HG02938 (cell line): ENCODE results near the gene NPAS3.

Experiments
- ATAC-seq: cut with Tn5 transposase; IDR thresholded peaks from one replicate; pipeline ENCODE4 v1.9.1; 2021; ENCODE audit warnings: mild to moderate bottlenecking, moderate library complexity; ENCODE audit not compliant: unreplicated experiment

The NPAS3 gene

GRCh38 chr14:33606591-33606990 lies 667.9 kb downstream of the NPAS3 start:
- no peak for ATAC-seq

- no peak for ATAC-seq
Observed at GRCh38 chr14:33609582-33609981, 670.9 kb downstream of the NPAS3 start.

- no peak for ATAC-seq
Observed at GRCh38 chr14:33610121-33610520, 671.4 kb downstream of the NPAS3 start.

GRCh38 chr14:33611405-33612196 lies 672.9 kb downstream of the NPAS3 start:
- no peak for ATAC-seq

DNA sequence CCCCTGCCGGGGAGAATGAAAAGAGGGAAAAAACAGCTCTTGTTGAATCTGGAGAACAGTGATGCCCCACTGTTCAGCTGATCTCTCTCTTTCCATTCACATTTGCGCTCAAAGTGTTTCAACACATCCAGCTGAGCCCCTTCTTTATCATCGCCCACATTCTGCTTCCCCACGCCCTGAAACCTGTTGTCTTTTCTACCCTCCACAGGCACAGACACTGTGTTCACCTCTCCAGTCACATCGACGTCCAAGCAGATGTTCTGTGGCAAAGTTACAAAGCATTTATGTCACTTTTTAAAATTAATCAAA lies 673.5 kb downstream of the NPAS3 start:
- ATAC-seq, result no peak

DNA sequence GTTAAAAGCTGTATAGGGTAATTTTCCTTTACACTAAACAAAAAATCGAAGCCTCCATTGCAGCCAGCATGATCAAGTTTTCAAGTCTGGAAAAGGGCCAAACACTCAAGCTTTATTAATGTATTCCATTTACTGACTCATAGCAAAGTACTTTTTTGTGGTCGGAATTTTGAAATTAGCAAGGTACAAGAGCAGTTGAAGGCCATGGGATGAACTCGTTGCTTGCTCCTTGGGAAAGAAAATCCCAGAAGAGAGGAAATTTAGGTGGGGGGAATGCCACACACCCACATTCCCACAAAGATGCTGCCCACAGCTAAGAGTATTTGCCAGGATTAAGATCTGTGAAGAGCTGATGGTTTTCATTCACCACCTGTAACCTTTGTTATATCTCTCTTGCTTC lies 678.5 kb downstream of the NPAS3 start:
- no peak for ATAC-seq

- ATAC-seq, result no peak
Observed at GRCh38 chr14:33618361-33619105, 679.9 kb downstream of the NPAS3 start.

GRCh38 chr14:33622496-33622895 lies 683.8 kb downstream of the NPAS3 start:
- ATAC-seq, result no peak

DNA sequence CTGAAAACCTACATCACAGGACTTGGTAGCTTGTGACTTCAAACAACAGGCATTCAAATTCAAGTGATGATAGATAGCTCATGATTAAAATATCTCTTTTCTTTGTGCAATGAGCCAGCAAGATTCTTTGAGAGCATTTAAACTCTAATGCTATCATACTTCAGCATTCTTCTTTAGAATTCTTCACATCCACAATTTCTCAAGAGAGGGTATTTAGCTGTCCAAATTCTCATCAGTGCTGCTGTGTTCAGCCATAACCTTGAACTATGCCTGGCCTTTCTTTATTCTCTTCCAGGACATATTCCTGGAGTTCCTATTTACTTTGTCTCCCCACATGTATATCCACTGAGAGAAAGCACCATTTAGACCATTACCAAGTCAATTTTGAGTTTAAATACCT lies 691.1 kb downstream of the NPAS3 start:
- no peak for ATAC-seq

DNA sequence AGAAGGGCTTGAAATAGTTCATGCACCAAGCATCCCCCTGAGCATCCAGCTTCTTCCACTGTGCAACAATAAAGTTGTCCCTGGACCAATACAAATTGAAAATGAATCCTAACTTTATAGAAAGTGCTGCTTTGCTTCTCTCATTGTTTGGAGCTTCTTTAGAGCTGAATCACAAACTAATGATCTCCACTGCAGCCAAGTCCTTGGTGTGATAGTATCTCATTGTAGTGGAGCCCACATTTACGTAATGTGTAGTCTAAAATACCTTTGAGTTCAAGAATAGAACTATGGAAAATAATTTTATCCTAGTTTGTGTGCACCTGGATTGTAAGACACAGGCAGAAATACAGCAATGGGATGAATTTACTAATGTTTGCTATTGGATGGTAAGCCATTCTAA lies 692.3 kb downstream of the NPAS3 start:
- no peak for ATAC-seq

DNA sequence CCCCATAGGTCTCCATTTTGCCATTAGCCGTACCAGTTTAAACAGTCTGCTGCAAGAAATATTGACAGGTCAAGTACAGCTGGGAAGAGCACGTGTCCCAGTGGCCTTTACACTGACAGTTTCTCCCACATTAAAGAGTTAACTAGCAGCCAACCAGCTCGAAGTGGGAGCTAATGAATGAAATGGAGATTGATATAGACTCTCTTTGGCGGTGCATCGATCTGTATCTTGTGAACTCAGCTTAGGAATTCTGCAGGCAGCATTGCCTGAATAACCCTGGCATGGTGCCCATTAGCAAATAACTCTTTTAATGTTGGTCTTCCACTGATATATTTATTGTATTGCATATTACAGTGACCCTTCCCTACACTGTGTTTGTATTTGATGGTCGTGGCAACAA lies 692.8 kb downstream of the NPAS3 start:
- no peak for ATAC-seq

DNA sequence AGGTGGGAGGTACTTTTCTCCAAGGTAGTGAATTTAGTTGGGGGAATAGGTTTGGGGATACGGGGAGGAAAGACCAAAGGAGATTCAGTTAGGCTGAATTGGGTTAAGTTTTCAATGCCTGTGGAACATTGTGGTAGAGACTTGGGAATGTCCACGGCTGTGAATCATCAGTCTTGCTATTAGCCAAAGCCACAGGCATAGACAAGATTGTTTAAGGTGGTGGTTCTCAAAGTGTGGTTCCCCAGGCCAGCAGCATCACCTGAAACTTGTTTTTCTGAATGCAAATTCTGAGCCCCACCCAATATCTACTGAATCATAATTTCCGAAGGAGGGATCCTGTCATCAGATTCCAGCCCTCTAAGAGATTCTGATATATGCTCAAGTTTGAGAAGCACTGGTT lies 696.0 kb downstream of the NPAS3 start:
- no peak for ATAC-seq

GRCh38 chr14:33636716-33637115 lies 698.0 kb downstream of the NPAS3 start:
- no peak for ATAC-seq

- no peak for ATAC-seq
Observed at GRCh38 chr14:33642080-33642479, 703.4 kb downstream of the NPAS3 start.

DNA sequence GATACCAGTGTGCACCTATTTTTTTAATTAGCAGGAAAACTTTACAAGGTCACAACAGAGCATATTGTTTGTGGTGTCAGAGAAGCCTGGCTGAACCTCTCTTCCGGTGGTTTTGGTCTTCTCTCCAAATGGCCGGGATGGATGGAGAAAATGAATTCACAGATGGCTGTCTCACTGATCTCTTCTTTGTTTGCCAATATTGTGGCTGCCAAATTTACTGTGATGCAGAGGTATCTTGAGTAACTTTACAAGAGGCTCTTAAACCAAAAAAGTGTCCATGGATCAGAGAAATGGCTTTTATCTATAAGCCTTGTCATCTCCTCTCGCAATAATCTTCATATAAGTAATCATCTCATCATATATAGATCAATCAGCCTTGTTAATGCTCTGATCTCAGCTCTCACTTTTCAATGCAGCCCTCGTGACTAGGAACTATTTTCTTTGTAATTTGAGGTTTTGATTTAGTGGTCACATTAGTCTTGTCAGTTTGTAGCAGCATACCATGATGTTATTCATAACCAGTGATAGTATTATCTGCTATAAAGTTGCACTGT lies 704.1 kb downstream of the NPAS3 start:
- ATAC-seq, result no peak

DNA sequence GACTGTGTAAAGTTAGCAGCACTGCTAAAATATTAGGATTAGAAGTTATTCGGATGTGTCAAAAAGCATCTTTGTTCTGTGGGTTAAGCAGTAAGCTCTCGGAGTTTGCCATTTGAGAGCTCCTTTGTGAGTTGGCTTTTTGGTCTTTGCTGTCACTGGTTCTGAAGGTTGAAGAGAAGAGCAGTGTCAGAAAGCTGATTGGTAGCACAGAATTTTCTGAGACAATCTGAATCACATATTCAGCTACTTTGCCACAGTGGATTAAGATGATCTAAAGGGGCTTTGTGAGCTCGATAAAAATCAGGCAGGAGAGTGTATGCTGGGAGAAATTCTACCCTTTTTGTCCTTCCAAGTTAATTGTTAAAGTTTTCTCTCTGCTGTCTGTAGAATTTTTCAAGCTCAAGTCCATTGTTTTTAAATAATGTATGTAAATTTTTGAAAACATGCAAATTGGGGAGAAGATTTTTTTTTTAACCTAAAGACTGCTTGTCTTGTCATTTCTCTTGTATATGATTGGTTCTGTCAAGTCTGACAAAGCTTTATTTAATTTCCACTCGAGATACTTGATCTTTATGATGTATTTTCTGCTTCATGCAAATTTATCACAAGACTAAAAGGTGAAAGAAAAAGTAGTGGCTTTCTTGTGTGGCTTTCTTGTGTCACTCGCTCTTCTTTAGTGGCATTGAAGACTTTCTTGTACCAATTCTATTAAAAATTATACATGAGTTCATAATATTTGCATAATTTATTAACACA lies 704.9 kb downstream of the NPAS3 start:
- no peak for ATAC-seq

DNA sequence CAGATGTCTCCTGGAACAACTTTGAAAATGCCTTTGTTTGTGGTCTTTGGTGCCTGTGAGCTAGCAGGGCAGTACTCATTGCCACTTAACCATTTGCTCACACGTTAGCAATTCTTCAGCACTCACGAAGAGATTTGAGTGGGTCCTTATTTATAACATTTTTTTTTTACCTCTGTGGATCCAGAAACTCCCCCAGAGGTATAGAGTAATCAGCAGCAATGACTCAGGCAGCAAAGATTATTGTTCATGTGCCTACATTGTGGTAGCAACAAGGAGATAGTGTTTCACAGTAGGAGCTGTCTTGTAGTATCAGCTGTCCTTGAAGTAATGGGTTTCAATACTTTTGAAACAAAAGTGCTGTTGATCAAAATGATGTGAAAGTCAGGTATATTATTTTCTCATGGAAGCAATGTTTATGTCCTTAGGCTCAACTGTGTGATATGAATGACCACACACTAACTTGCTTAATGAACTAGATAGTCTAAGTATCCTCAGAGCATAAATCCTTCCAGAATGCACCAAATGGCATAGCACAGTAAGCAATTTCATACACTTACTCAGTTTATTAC lies 708.1 kb downstream of the NPAS3 start:
- no peak for ATAC-seq

DNA sequence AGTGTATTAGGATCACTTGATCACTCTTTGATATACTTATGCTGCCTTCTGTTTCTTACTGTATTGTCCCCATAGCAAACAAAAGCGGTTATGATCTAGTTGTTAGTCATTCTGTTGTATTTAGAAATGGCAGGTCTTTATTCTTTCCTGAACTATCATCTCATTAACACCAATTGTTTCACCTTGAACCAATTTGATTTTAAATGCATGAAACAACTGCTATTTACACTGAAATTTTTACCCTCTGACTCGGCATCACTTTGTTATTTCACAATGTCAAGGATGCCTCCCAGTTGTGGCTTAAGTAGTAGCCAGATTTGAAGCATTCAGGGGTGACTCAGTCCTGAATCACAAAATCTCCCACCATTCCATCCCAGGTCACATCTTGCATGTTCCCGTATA lies 708.7 kb downstream of the NPAS3 start:
- ATAC-seq, result no peak

GRCh38 chr14:33650430-33650829 lies 711.8 kb downstream of the NPAS3 start:
- no peak for ATAC-seq

GRCh38 chr14:33652566-33653307 lies 714.1 kb downstream of the NPAS3 start:
- ATAC-seq, result no peak

GRCh38 chr14:33653308-33653695 lies 714.6 kb downstream of the NPAS3 start:
- no peak for ATAC-seq
